ENCODE measurements around the gene MSX1.

MSX1 gene

DNA sequence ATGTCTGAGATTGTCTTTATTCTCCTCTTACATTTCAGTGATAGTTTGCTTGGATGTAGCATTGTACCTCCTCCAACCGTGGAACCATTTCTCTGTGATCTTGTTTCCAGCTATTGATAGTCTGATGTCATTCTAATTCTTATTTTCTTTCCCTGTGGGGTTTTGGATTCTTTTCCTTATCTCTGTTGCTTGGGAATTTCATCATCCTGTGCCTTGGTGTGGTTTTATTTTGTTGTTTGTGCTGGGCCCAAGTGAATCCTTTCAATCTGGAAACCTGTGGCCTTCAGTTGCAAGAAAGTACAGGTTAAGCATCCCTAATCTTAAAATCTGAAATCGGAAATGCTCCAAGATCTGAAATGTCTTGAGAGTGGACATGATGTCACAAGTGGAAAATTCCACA lies 22.0 kb downstream of the MSX1 start:
- H3K4me1 ChIP-seq (ENCODE audit: control insufficient read depth, insufficient read depth, low read length) = no peaks in the 10 kb centered on the region
- H3K9me3 ChIP-seq (ENCODE audit: control insufficient read depth, insufficient read depth, low read length) = no peaks in the 10 kb centered on the region
- no peaks in the 10 kb centered on the region for H3K36me3 ChIP-seq (ENCODE audit: control insufficient read depth, insufficient read depth, low read length)
- H3K27ac ChIP-seq (ENCODE audit: low read length) = no peak overlapping the region
- no peak overlapping the region for H3K4me3 ChIP-seq (ENCODE audit: low read length)
- DNase-seq (ENCODE audit: low read depth, low spot score) = no peak
- H3K27me3 ChIP-seq (ENCODE audit: control insufficient read depth, insufficient read depth, low read length) = peaks cover 4% of the 10 kb centered on the region; the same call in 1 of the 2 replicates
- WGBS (ENCODE audit: insufficient coverage, insufficient read length) = no CpG with 5 or more reads among the region's 2 CpGs

- Histone ChIP-seq H3K36me3 (ENCODE audit: control insufficient read depth, insufficient read depth, low read length) (no peaks in the 10 kb centered on the region), H3K27ac (ENCODE audit: low read length) (no peak overlapping the region), H3K4me3 (ENCODE audit: low read length) (no peak overlapping the region), H3K4me1 (ENCODE audit: control insufficient read depth, insufficient read depth, low read length) (no peaks in the 10 kb centered on the region), H3K9me3 (ENCODE audit: control insufficient read depth, insufficient read depth, low read length) (no peaks in the 10 kb centered on the region), H3K27me3 (ENCODE audit: control insufficient read depth, insufficient read depth, low read length) (peaks cover 2% of the 10 kb centered on the region; the same call in 1 of the 2 replicates)
- no peak for DNase-seq (ENCODE audit: low read depth, low spot score)
- no CpG with 5 or more reads among the region's 4 CpGs for WGBS (ENCODE audit: insufficient coverage, insufficient read length)
Observed at GRCh38 chr4:4884611-4885010, 25.1 kb downstream of the MSX1 start.

DNA sequence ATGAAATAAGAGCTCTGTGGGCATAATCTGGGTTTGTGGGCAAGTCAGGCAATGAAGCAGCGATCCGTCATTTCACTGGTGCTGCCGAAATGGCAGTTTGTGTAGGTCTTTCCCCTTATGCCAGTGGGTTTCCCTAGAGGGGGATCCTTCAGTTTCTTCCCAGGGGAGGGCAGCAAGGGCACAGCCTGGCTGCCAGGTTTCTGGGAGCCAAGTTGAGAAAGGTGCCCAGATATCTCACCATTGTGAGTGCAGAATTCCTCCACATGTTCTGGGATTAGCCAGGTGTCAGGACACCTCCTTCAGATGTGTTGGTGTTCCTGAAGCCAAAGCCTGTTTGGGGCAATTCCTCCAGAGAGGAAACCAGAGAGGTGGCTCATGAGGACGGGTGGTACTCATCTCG lies 28.0 kb downstream of the MSX1 start:
- H3K27ac ChIP-seq (ENCODE audit: low read length) = no peak overlapping the region
- H3K4me3 ChIP-seq (ENCODE audit: low read length) = no peak overlapping the region
- no peaks in the 10 kb centered on the region for H3K9me3 ChIP-seq (ENCODE audit: control insufficient read depth, insufficient read depth, low read length)
- H3K27me3 ChIP-seq (ENCODE audit: control insufficient read depth, insufficient read depth, low read length) = 0 out of 2 replicates have a peak, but pooled peaks cover 2% of the 10 kb centered on the region
- no peaks in the 10 kb centered on the region for H3K36me3 ChIP-seq (ENCODE audit: control insufficient read depth, insufficient read depth, low read length)
- WGBS (ENCODE audit: insufficient coverage, insufficient read length) = no CpG with 5 or more reads among the region's 5 CpGs
- H3K4me1 ChIP-seq (ENCODE audit: control insufficient read depth, insufficient read depth, low read length) = no peaks in the 10 kb centered on the region
- no peak for DNase-seq (ENCODE audit: low read depth, low spot score)

- DNase-seq (ENCODE audit: low read depth, low spot score) = no peak
- no peaks in the 10 kb centered on the region for H3K9me3 ChIP-seq (ENCODE audit: control insufficient read depth, insufficient read depth, low read length)
- H3K27me3 ChIP-seq (ENCODE audit: control insufficient read depth, insufficient read depth, low read length) = 0 out of 2 replicates have a peak, but pooled peaks cover 2% of the 10 kb centered on the region
- no CpG with 5 or more reads among the region's 5 CpGs for WGBS (ENCODE audit: insufficient coverage, insufficient read length)
- H3K27ac ChIP-seq (ENCODE audit: low read length) = no peak overlapping the region
- no peaks in the 10 kb centered on the region for H3K36me3 ChIP-seq (ENCODE audit: control insufficient read depth, insufficient read depth, low read length)
- no peak overlapping the region for H3K4me3 ChIP-seq (ENCODE audit: low read length)
- no peaks in the 10 kb centered on the region for H3K4me1 ChIP-seq (ENCODE audit: control insufficient read depth, insufficient read depth, low read length)
Observed at GRCh38 chr4:4888695-4889094, 29.2 kb downstream of the MSX1 start.

- Histone ChIP-seq H3K27me3 (ENCODE audit: control insufficient read depth, insufficient read depth, low read length) (0 out of 2 replicates have a peak, but pooled peaks cover 2% of the 10 kb centered on the region), H3K4me1 (ENCODE audit: control insufficient read depth, insufficient read depth, low read length) (no peaks in the 10 kb centered on the region), H3K27ac (ENCODE audit: low read length) (no peak overlapping the region), H3K9me3 (ENCODE audit: control insufficient read depth, insufficient read depth, low read length) (no peaks in the 10 kb centered on the region), H3K36me3 (ENCODE audit: control insufficient read depth, insufficient read depth, low read length) (no peaks in the 10 kb centered on the region), H3K4me3 (ENCODE audit: low read length) (no peak overlapping the region)
- DNase-seq (ENCODE audit: low read depth, low spot score) = no peak
- no CpG with 5 or more reads among the region's 9 CpGs for WGBS (ENCODE audit: insufficient coverage, insufficient read length)
Observed at GRCh38 chr4:4889781-4890180, 30.3 kb downstream of the MSX1 start.

DNA sequence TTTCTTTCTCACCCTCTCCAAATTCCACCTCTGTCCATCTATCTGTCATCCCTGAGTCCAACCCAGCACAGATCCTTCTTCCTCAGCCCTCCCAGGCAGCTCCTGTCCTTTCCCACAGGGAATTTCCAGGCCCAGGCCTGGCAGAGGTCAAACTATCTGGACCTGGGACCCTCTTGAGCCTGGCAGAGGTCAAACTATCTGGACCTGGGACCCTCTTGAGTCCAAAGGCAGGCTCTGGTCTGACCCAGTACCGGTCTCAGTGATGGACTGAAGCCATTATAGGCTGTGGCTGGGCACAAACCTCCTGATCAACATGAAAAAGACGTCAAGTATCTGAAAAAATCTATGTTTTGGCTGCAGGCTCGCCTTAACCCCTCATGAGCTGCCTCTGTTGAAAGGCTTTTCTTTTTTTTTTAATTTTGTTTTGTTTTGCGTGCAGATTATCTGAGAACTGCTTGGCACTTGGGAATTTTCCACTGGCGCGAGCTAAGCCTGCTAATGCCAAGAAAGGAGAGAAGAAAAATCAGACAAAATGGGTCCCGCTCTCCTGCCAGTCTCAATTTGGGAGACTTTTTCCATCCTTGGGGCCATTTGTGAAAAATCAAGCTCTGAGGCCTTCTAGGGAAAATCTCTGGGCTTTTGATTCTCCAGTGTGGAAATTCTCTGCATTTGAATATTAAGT lies 31.2 kb downstream of the MSX1 start:
- Histone ChIP-seq H3K27ac (ENCODE audit: low read length) (no peak overlapping the region), H3K9me3 (ENCODE audit: control insufficient read depth, insufficient read depth, low read length) (no peaks in the 10 kb centered on the region), H3K27me3 (ENCODE audit: control insufficient read depth, insufficient read depth, low read length) (0 out of 2 replicates have a peak, but pooled peaks cover 2% of the 10 kb centered on the region), H3K4me3 (ENCODE audit: low read length) (no peak overlapping the region), H3K4me1 (ENCODE audit: control insufficient read depth, insufficient read depth, low read length) (no peaks in the 10 kb centered on the region), H3K36me3 (ENCODE audit: control insufficient read depth, insufficient read depth, low read length) (no peaks in the 10 kb centered on the region)
- no peak for DNase-seq (ENCODE audit: low read depth, low spot score)
- WGBS (ENCODE audit: insufficient coverage, insufficient read length) = no CpG with 5 or more reads among the region's 7 CpGs

GRCh38 chr4:4893721-4894120 lies 34.3 kb downstream of the MSX1 start:
- H3K27me3 ChIP-seq (ENCODE audit: control insufficient read depth, insufficient read depth, low read length) = no peaks in the 10 kb centered on the region
- H3K36me3 ChIP-seq (ENCODE audit: control insufficient read depth, insufficient read depth, low read length) = no peaks in the 10 kb centered on the region
- WGBS (ENCODE audit: insufficient coverage, insufficient read length) = no CpG with 5 or more reads among the region's 4 CpGs
- H3K27ac ChIP-seq (ENCODE audit: low read length) = no peak overlapping the region
- no peaks in the 10 kb centered on the region for H3K4me1 ChIP-seq (ENCODE audit: control insufficient read depth, insufficient read depth, low read length)
- DNase-seq (ENCODE audit: low read depth, low spot score) = no peak
- no peaks in the 10 kb centered on the region for H3K9me3 ChIP-seq (ENCODE audit: control insufficient read depth, insufficient read depth, low read length)
- H3K4me3 ChIP-seq (ENCODE audit: low read length) = no peak overlapping the region

GRCh38 chr4:4899202-4899925 lies 39.9 kb downstream of the MSX1 start:
- no peak for DNase-seq (ENCODE audit: low read depth, low spot score)
- Histone ChIP-seq H3K27ac (ENCODE audit: low read length) (no peak overlapping the region), H3K9me3 (ENCODE audit: control insufficient read depth, insufficient read depth, low read length) (no peaks in the 10 kb centered on the region), H3K27me3 (ENCODE audit: control insufficient read depth, insufficient read depth, low read length) (no peaks in the 10 kb centered on the region), H3K4me1 (ENCODE audit: control insufficient read depth, insufficient read depth, low read length) (no peaks in the 10 kb centered on the region), H3K36me3 (ENCODE audit: control insufficient read depth, insufficient read depth, low read length) (no peaks in the 10 kb centered on the region), H3K4me3 (ENCODE audit: low read length) (no peak overlapping the region)
- no CpG with 5 or more reads among the region's 5 CpGs for WGBS (ENCODE audit: insufficient coverage, insufficient read length)

- Histone ChIP-seq H3K4me3 (ENCODE audit: low read length) (no peak overlapping the region), H3K27me3 (ENCODE audit: control insufficient read depth, insufficient read depth, low read length) (no peaks in the 10 kb centered on the region), H3K4me1 (ENCODE audit: control insufficient read depth, insufficient read depth, low read length) (no peaks in the 10 kb centered on the region), H3K9me3 (ENCODE audit: control insufficient read depth, insufficient read depth, low read length) (no peaks in the 10 kb centered on the region), H3K27ac (ENCODE audit: low read length) (no peak overlapping the region), H3K36me3 (ENCODE audit: control insufficient read depth, insufficient read depth, low read length) (no peaks in the 10 kb centered on the region)
- no CpG with 5 or more reads among the region's 2 CpGs for WGBS (ENCODE audit: insufficient coverage, insufficient read length)
- no peak for DNase-seq (ENCODE audit: low read depth, low spot score)
Observed at GRCh38 chr4:4901877-4902276, 42.4 kb downstream of the MSX1 start.

GRCh38 chr4:4912155-4912554 lies 52.7 kb downstream of the MSX1 start:
- Histone ChIP-seq H3K27me3 (ENCODE audit: control insufficient read depth, insufficient read depth, low read length) (no peaks in the 10 kb centered on the region), H3K27ac (ENCODE audit: low read length) (no peak overlapping the region), H3K4me1 (ENCODE audit: control insufficient read depth, insufficient read depth, low read length) (no peaks in the 10 kb centered on the region), H3K4me3 (ENCODE audit: low read length) (no peak overlapping the region), H3K36me3 (ENCODE audit: control insufficient read depth, insufficient read depth, low read length) (no peaks in the 10 kb centered on the region), H3K9me3 (ENCODE audit: control insufficient read depth, insufficient read depth, low read length) (no peaks in the 10 kb centered on the region)
- DNase-seq (ENCODE audit: low read depth, low spot score) = no peak
- WGBS (ENCODE audit: insufficient coverage, insufficient read length) = no CpG with 5 or more reads among the region's 2 CpGs

Measured in iPS DF 6.9 (cell line).